Spleen (tissue), 7 donors: ENCODE measurements around the gene TUBB6.

Source experiments
- CTCF ChIP-seq, 11 experiments: fragments of 200-600 bp in 7 of 11; fragments of 450-650 bp in 4 of 11; sonication (generic) in 4 of 11; IDR thresholded peaks in 8 of 11; conservative IDR thresholded peaks in 3 of 11; 1 replicate in 7 of 11; 2 replicates in 4 of 11; pipeline versions ENCODE4 v1.4.0 to v1.8.0; 2016 to 2021; ENCODE audit warnings: antibody characterized with exemption in 11 of 11, inconsistent platforms in 4 of 11, mild to moderate bottlenecking in 1 of 11
- POLR2A ChIP-seq, 3 donors: fragments of 450-650 bp; IDR thresholded peaks; one replicate each; pipeline ENCODE4 v1.5.1; 2017; ENCODE audit warnings: antibody characterized with exemption in 3 of 3, mild to moderate bottlenecking in 1 of 3
- POLR2AphosphoS5 ChIP-seq, 3 donors: sonication (generic); formaldehyde crosslinking; IDR thresholded peaks; one replicate each; pipeline ENCODE4 v1.5.1; 2017; ENCODE audit warnings: antibody characterized with exemption in 3 of 3
- donor health status: DM: no; HTN: no; CAD: no; lungs with moderate emphysema.
- donor health status: DM: no; HTN: no; CAD: no.
- donor health status: DM: no; HTN: no; CAD: no.

DNA sequence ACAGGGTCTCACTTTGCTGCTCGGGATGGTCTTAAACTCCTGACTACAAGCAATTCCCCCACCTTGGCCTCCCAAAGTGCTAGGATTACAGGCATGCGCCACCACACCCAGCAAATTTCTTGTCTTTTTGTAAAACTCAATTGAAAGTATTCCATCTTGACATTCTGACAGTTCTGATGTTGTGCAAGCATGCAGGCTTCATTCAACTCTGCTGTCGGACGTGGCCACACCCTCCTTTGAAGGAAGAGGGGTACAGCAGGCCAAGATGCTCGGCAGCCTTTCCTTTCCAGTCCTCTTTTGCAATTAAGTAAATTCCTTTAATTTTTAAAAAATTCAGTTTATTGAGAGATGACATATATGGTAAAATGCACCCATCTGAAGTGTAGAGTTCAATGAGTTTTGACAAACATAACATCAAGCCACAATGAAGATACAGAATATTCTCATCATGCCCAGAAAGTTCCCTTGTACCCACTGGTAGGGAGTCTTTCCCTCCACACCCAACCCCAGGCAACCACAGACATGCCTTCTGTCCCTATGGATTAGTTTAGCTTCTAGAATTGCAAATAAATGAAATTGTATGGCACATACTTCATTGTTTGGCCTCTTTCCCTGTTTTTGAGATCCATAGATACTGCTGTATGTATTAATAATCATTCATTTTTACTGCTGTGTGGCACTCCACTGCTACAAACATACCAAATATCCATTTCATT is 33.1 kb downstream of the TUBB6 start:
- no peak for TF ChIP-seq CTCF (IDR thresholded peaks at IDR 0.05 in 8 of 11, conservative IDR thresholded peaks at IDR 0.05 in 3 of 11)
- no peak for TF ChIP-seq POLR2A (IDR thresholded peaks at IDR 0.05)
- TF ChIP-seq POLR2AphosphoS5 (IDR thresholded peaks at IDR 0.05) = no peak
